ENCODE results near the gene DPEP2NB. TPM values are rescaled to one million over a fixed set of nuclear protein-coding genes. Genes with fewer than 3 reads are reported as not detected.

The DPEP2NB gene
- total and polyA plus RNA-seq, 10 of the 15 experiments (the other 5 are each of a cell fraction or from before 2014, with no cell fraction given) = not detected

DNA sequence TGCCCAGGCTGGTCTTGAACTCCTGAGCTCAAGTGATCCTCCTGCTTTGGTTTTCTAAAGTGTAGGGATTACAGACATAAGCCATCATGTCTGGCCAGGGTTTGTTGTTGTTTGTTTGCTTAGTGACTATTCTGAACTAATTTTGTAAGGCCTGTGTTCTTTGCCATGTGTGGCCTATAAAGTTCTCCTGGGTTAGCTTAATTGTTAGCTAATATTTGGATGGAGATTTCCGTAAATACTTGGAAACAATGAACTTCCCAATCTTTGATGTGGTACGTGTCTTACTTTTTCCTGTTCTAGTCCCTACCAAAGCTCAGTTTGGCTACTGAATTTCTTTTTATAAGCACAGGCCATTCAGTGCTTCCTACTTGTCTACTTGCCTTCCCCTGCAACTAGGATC is 32.3 kb upstream of the DPEP2NB start (continued):
- TF ChIP-seq, protein P1, sequence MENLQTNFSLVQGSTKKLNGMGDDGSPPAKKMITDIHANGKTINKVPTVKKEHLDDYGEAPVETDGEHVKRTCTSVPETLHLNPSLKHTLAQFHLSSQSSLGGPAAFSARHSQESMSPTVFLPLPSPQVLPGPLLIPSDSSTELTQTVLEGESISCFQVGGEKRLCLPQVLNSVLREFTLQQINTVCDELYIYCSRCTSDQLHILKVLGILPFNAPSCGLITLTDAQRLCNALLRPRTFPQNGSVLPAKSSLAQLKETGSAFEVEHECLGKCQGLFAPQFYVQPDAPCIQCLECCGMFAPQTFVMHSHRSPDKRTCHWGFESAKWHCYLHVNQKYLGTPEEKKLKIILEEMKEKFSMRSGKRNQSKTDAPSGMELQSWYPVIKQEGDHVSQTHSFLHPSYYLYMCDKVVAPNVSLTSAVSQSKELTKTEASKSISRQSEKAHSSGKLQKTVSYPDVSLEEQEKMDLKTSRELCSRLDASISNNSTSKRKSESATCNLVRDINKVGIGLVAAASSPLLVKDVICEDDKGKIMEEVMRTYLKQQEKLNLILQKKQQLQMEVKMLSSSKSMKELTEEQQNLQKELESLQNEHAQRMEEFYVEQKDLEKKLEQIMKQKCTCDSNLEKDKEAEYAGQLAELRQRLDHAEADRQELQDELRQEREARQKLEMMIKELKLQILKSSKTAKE (IDR thresholded peaks at IDR 0.05; ENCODE audit: low read depth, poor library complexity, severe bottlenecking) = no peak
- TF ChIP-seq JUNB (IDR thresholded peaks at IDR 0.05) = no peak

DNA sequence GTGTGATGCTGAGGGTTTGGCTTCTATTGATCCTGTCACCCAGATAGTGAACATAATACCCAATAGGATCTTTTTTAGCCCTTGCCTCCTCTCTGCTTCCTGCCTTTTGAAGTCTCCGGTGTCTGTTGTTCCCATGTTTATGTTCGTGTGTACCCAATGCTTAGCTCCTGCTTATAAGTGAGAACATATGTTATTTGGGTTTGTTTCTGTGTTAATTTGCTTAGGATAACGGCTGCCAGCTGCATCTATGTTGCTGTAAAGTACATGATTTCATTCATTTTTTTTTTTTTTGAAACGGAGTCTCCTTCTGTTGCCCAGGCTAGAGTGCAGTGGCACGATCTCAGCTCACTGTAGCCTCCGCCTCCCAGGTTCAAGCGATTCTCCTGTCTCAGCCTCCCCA is 30.4 kb upstream of the DPEP2NB start:
- Histone ChIP-seq H2AFZ (ENCODE audit: control insufficient read depth, low read depth, low read length) (no peak overlapping the region), H3K9ac (ENCODE audit: control insufficient read depth, insufficient read depth, low read length) (no peak overlapping the region), H3K27ac (ENCODE audit: control insufficient read depth, insufficient read depth) (no peak overlapping the region), H3K4me2 (ENCODE audit: control insufficient read depth, insufficient read depth) (no peak overlapping the region), H3K9me3 (replicated peaks; ENCODE audit: control insufficient read depth, insufficient read depth, low read length) (no peaks in the 10 kb centered on the region), H3K4me3 (no peak overlapping the region), H4K20me1 (ENCODE audit: control insufficient read depth, insufficient read depth) (no peaks in the 10 kb centered on the region), H3K4me1 (ENCODE audit: control insufficient read depth, insufficient read depth, low read length) (no peaks in the 10 kb centered on the region), H3K27me3 (replicated peaks in 1 of 2; ENCODE audit: control insufficient read depth in 2 of 2, insufficient read depth in 2 of 2, low read length in 1 of 2) (no peaks in the 10 kb centered on the region), H3K79me2 (ENCODE audit: control insufficient read depth, insufficient read depth, low read length) (no peaks in the 10 kb centered on the region; the same call in 1 of the 2 replicates), H3K36me3 (ENCODE audit: control insufficient read depth in 2 of 2, insufficient read depth in 2 of 2, low read length in 1 of 2) (peaks cover 3 to 8% of the 10 kb centered on the region in 2 experiments; a peak in 3 of 4 replicates)
- CTCF ChIA-PET = interaction anchor here (0.6 to 0.7 kb wide), 3 partner anchors 32 to 218 kb away, joined by 3 read pairs; no protein-coding TSS in a partner anchor
- SMC1A ChIA-PET (ENCODE audit: uncharacterized antibody, unreplicated experiment) = interaction anchor here (0.6 to 1.5 kb wide), 3 partner anchors 16 to 121 kb away, joined by 3 to 4 read pairs (median 3); no protein-coding TSS in a partner anchor
- 97% methylated on average over 7 of the region's 7 CpGs for WGBS (ENCODE audit: insufficient coverage, insufficient replicate concordance, low lambda C conversion rate, missing lambda C conversion rate)
- no peak for DNase-seq (ENCODE audit: low read depth, low spot score)
- in situ Hi-C loops (cut with MboI) (no loop called here), intact Hi-C loops (cut with micrococcal nuclease; ENCODE audit: unreplicated experiment) (no loop called here)
- no peak for ATAC-seq
- RAD21 ChIA-PET (ENCODE audit: unreplicated experiment) = interaction anchor here (1.2 kb wide), 1 partner anchor 28 kb away, joined by 3 read pairs; no protein-coding TSS in a partner anchor
- POLR2A ChIA-PET = no interaction called here
- FAIRE-seq = no peak
- BruUV-seq (replicated peaks) = no TSS peak
- TF ChIP-seq ZNF274 (IDR thresholded peaks at IDR 0.05; ENCODE audit: insufficient read depth, insufficient read length) (no peak), TBL1XR1 (IDR thresholded peaks at IDR 0.05; ENCODE audit: low read depth, low read length) (no peak), FOXK2 (IDR thresholded peaks at IDR 0.05) (no peak), NRF1 (conservative IDR thresholded peaks at IDR 0.05; ENCODE audit: low read depth, low read length) (no peak), CBFB (IDR thresholded peaks at IDR 0.05; ENCODE audit: low read depth) (no peak), GABPA (IDR thresholded peaks at IDR 0.05; ENCODE audit: low read depth) (no peak), MYB (IDR thresholded peaks at IDR 0.05; ENCODE audit: borderline replicate concordance, low read depth, low read length) (no peak), CHD4 (IDR thresholded peaks at IDR 0.05) (no peak), ZSCAN29 (IDR thresholded peaks at IDR 0.05) (no peak), RELA (IDR thresholded peaks at IDR 0.05; ENCODE audit: borderline replicate concordance, partially characterized antibody) (no peak)
- TF ChIP-seq, protein P2, sequence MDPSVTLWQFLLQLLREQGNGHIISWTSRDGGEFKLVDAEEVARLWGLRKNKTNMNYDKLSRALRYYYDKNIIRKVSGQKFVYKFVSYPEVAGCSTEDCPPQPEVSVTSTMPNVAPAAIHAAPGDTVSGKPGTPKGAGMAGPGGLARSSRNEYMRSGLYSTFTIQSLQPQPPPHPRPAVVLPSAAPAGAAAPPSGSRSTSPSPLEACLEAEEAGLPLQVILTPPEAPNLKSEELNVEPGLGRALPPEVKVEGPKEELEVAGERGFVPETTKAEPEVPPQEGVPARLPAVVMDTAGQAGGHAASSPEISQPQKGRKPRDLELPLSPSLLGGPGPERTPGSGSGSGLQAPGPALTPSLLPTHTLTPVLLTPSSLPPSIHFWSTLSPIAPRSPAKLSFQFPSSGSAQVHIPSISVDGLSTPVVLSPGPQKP (IDR thresholded peaks at IDR 0.05; ENCODE audit: low read depth, low read length) = no peak
- TF ChIP-seq, protein P3, sequence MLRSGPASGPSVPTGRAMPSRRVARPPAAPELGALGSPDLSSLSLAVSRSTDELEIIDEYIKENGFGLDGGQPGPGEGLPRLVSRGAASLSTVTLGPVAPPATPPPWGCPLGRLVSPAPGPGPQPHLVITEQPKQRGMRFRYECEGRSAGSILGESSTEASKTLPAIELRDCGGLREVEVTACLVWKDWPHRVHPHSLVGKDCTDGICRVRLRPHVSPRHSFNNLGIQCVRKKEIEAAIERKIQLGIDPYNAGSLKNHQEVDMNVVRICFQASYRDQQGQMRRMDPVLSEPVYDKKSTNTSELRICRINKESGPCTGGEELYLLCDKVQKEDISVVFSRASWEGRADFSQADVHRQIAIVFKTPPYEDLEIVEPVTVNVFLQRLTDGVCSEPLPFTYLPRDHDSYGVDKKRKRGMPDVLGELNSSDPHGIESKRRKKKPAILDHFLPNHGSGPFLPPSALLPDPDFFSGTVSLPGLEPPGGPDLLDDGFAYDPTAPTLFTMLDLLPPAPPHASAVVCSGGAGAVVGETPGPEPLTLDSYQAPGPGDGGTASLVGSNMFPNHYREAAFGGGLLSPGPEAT (IDR thresholded peaks at IDR 0.05; ENCODE audit: low read depth) = no peak
- TF ChIP-seq, protein P4, sequence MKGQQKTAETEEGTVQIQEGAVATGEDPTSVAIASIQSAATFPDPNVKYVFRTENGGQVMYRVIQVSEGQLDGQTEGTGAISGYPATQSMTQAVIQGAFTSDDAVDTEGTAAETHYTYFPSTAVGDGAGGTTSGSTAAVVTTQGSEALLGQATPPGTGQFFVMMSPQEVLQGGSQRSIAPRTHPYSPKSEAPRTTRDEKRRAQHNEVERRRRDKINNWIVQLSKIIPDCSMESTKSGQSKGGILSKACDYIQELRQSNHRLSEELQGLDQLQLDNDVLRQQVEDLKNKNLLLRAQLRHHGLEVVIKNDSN (IDR thresholded peaks at IDR 0.05; ENCODE audit: borderline replicate concordance, extremely low read length, insufficient read depth, low read depth, low read length) = no peak
- TF ChIP-seq, protein P5, sequence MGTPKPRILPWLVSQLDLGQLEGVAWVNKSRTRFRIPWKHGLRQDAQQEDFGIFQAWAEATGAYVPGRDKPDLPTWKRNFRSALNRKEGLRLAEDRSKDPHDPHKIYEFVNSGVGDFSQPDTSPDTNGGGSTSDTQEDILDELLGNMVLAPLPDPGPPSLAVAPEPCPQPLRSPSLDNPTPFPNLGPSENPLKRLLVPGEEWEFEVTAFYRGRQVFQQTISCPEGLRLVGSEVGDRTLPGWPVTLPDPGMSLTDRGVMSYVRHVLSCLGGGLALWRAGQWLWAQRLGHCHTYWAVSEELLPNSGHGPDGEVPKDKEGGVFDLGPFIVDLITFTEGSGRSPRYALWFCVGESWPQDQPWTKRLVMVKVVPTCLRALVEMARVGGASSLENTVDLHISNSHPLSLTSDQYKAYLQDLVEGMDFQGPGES (IDR thresholded peaks at IDR 0.05) = no peak

All from GM12878 (cell line).